Prostate gland (tissue), 2 donors: ENCODE data around the gene GSE1.

Source experiments
- CTCF ChIP-seq, 4 experiments: fragments of 200-600 bp in 2 of 4; fragments of 450-650 bp in 2 of 4; sonication (generic) in 2 of 4; IDR thresholded peaks; 1 replicate in 3 of 4; 2 replicates in 1 of 4; pipeline ENCODE4 v1.5.1; 2016 to 2019; ENCODE audit warnings: antibody characterized with exemption in 4 of 4, mild to moderate bottlenecking in 2 of 4, moderate library complexity in 2 of 4
- POLR2A ChIP-seq: fragments of 450-650 bp; IDR thresholded peaks from one replicate; pipeline ENCODE4 v1.6.1; 2016; ENCODE audit warnings: antibody characterized with exemption, mild to moderate bottlenecking

- no peak for TF ChIP-seq POLR2A
- TF ChIP-seq CTCF (IDR thresholded peaks at IDR 0.05): no peak
These were observed 43.4 kb upstream of the GSE1 start for GRCh38 chr16:85569615-85570212.
